GM18499 (cell line): ENCODE data around the gene LRRC59.

Source experiments
- ATAC-seq: cut with Tn5 transposase; IDR thresholded peaks from one replicate; pipeline ENCODE4 v1.9.1; 2021; ENCODE audit warnings: moderate number of reproducible peaks; ENCODE audit not compliant: insufficient read depth, unreplicated experiment

The LRRC59 gene

DNA sequence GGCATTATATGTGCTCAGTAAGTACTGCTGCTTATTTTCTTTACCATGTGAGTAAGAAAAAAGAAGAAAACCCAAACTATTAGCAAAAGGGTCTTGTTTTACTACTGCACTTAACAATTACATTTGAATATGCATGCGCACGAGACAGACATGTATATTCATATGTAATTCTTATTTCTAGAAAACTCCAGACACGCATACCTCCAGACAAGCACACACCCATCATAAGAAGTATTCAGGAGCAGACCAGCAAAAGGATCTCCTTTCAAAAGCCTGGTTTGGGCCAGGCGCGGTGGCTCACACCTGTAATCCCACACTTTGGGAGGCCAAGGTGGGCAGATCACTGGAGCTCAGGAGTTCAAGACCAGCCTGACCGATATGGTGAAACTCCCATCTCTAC lies 7.8 kb downstream of the LRRC59 start:
- no peak for ATAC-seq

DNA sequence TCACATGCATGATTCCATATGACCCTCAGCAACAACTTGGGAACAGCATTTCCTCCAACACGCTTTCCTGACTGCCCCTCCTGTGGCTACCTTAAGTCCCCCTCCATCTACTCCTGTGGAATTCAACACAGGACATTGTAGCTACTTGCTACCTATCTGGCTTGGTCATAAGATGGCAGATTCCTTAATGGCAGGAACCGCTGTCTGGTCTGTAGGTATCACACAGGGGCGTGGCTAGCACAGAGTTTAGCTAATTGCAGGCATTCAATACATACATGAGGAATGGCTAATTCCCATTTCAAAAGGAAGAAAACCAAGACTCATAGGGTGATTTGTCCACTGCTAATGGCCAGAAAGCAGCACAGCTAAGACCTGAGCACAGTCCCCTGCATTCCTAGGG lies 8.6 kb downstream of the LRRC59 start:
- ATAC-seq: no peak

DNA sequence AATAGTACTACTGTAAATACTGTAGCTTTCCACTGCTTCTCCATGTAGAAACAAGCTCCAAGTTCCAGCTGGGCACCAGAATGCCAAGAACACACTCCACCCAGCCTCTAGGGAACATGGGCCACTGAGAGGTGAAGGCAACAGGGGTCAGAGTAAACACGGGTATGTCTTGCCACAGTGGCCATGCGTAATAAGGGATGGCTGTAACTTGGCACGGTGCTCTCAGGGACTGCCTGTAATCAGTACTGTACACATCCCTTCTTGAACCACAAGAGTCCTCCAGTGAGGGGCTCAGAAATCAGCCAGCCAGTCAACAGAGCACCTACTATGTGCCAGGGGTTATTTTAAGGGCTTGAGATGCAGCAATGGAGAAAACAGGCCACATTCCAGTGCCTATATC lies 10.8 kb downstream of the LRRC59 start:
- ATAC-seq: no peak

DNA sequence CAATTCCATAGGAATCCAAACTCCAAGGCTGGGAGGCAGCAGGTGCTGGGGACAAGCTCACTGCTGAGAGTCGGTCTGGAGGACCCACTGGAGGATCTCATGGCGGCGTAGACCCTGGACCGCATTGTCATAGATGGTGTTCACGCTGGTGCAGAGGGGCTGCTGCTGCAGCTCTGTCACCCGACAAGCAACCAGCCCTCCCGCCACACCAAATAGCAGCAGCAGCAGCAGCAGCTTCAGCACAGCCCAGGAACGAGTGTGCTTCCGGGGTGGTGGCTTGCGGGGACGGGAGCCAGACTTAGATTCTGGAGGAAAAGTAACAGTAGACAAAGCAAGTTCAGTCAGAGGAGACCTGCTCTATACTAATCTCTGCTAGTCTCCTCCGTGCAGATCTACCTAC lies 14.4 kb downstream of the LRRC59 start:
- no peak for ATAC-seq

DNA sequence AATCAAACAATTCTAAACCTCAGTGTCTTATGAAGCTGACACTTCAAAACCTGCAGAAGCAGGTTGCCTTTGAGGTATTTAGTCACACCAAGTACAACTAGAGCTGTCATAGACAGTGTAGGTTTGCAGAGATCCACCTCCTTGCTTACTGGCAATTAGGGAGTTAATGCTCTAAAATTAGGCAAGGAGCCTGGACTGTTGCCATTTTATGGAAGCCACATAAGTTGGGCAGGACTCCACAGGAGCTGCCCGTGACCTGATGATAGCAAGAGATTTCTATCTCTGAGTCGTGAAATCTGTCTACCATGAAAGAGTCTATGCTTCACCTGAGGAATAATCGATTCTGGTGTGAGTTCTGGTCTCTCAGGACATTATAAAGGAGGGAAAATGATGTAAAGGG lies 15.4 kb downstream of the LRRC59 start:
- ATAC-seq: no peak

GRCh38 chr17:50381260-50381815 lies 16.0 kb downstream of the LRRC59 start:
- no peak for ATAC-seq

DNA sequence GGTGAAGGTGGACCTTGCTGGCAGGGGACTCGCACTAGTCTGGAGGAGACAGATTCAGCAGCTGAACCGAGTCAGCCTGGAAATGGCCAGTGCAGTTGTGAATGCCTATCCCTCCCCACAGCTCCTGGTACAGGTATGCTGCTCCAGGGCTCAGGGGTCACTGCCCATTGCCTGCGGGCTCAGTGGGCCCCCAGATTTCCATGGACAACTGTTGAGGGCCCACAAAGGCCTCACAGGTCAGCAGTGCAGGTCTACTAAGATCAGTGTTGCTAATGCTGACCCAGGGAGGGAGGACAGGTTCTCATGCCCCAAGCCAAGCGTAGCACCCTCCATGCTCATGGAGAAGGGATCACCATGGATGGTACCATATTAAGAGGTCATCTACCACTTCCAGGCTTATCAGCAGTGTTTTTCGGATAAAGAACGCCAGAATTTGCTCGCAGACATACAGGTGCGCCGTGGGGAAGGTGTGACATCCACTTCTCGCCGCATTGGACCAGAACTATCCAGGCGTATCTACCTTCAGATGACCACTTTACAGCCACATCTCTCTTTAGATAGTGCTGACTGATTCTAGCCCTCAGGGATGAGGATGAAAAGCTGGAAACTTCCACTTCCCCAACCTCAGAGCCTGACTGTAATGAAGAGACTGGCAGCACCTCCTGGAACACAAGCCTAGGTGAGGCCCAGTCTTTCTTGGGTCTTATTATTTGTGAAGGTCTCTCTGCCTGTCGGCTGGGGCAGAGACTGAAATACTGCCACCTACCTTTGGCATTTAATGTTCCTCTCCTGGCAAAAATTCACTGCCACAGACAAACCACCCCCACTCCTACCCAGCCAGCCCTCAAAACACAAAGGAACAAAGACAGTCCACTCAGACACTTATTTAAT lies 16.7 kb downstream of the LRRC59 start:
- no peak for ATAC-seq

DNA sequence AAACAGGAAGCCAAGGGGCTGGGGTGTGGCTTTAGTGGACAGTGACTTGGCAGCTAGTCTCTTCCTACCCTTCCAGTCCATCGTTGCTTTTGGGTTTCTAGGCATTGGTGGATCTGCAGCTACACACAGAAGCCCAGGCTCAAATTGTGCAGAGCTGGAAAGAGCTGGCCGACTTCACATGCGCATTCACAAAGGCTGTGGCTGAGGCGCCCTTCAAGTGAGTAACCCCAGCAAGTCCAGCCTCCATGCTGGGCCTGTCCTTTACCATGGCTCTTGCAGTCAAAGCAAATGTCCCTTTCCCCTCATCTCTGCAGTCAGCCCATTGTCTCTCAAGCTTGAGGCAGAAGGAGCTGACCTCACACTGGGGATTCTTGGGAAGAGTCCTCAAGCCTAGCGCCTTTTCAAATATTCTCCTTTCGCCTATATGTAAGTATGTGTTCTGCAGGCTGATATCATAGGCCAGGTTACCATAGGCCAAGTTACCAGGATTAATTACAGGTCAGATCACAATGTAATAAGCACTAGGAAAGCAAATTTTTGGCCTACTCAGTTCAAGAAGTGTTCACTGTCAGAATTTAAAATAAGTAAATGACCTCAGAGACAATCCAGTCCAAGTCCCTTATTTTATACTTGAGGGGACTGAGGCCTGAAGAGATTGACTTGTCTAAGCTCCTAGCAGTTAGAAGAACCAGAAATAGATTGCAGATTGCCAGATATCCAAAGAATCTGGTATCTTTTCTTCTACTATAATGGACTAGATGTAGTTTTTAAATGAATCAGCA lies 17.8 kb downstream of the LRRC59 start:
- ATAC-seq: no peak

DNA sequence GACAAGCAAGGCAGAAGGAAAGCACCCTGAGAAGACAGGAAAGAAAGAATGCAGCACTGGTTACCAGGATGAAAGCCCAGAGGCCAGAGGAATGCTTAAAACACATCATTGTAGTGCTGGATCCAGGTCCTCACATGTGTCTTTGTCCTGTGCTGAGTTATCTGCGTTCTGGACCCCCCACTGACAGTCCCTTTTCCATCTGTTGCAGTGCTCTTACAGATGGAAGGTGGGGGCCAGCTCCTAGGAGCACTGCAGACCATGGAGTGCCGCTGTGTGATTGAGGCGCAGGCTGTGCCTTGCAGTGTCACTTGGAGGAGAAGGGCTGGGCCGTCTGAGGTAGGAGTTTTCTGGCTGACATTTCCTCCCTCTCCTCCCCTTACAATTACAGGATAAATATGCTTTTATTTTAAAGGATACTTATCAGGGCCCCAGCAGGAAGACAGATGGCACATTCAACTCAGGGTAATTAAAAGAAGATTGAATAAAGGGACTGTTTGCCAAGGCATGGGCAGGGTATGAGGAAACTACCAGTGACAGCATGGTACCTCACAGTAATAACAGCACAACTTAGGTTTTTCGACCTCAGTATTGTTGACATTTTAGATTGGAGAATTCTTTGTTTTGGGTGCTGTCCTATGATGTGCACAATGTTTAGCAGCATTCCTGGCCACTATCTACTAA lies 21.3 kb downstream of the LRRC59 start:
- ATAC-seq: no peak

GRCh38 chr17:50373705-50374104 lies 23.6 kb downstream of the LRRC59 start:
- ATAC-seq: no peak

DNA sequence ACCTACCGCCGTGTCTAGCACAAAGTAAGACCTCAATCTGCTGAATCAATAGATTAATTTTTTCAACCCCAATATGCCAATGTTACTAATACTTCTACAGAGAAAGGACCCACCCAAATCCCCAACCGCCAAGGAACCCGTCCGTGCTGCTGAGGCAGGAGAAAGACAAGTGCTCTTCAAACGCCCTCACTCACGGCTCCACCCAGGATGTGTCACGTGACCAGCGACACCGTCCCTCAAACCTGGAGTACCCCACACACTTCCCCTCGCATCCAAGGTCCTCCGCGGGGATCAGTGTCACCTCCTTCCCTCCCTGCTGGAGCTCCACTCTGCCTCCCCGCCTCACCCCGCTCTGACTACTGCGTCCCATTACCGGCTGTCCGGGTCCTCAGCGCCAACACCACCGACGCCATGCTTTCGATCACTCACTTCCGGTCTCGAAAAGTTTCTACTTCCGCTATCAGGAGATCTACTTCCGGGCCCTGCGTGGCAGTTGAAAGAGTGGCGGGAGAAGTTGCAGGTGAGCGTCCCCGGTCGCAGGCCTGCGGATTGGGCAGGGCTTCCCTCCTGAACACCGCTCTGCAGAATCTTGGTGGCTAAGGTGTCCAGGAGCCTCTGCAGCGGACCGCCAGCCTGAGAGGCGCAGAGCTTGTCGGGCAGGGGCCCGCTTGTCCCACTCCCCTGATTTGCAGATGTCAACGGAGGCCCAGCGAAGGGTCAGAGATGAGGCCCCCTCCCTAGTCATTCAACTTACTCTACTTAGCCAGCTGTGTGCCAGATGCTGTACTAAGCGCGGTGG lies 24.4 kb downstream of the LRRC59 start, which contains the start of the genes EME1 and MRPL27:
Gene EME1, plus strand, starts transcription at position 472 of the 799 bp plus-strand sequence. CDS start 1,980 bp downstream, outside the sequence.
Gene MRPL27, minus strand, starts transcription at position 427 of the 799 bp plus-strand sequence. Its CDS starts 14 bp downstream, at position 413.
- ATAC-seq: peak; percentile 72

GRCh38 chr17:50372222-50372757 lies 25.0 kb downstream of the LRRC59 start:
- ATAC-seq: no peak

DNA sequence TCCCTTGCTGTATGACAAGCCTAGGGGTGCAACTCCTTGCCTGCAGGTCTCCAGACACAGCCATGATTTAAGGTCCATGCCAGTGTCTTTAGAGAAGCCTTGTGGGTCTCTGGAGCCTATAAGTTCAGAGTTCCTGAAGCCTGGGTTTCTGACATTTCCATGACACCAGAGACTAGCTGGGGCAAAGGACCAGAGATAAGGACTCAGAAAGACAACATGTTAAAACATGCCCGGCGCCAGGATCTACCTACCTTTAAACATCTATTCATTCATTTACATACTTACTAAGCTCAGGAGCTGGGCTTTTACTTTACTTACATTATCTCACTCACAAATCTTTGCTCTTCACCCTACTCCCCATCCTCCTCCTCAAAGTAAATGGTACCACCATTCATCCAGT lies 25.8 kb downstream of the LRRC59 start:
- ATAC-seq: no peak

- no peak for ATAC-seq
These were observed 27.3 kb downstream of the LRRC59 start for GRCh38 chr17:50370052-50370451.

GRCh38 chr17:50367401-50367800 lies 29.9 kb downstream of the LRRC59 start:
- ATAC-seq: no peak

DNA sequence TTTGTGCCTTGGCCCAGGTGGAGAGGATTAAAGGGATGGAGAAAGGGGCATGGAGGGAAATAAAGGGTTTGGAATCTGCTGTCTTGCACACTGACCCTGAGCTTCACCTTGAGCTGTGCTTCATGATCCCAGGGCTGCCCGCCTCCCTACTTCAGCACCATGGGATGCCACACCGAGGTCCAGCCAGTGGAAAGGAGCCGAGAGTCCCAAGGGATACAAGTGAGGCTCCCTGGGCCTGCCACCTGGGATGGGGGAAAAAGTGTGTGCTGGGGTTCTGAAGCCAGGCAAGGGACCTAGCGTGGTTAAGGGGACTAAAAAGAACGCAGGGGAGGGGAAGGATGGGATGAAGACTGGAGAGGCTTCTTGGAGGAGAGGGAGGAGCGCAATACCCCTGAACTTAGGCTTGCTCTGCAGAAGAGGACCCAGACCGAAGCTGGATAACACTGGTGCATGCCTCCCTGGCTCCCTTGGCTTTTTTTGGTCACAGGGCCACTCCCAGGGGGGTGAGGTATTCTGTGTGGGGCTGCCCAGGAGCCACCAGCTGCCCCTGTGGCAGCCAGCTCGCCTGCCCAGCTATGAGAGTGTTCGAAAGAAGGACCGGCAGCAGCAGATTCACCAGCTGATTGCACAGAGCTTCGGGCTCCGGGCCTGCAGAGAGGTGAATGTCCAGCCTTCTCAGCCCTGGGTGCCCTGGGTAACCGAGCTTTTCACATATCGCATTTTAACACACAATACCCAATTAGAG lies 31.5 kb downstream of the LRRC59 start:
- no peak for ATAC-seq

GRCh38 chr17:50365165-50365564 lies 32.2 kb downstream of the LRRC59 start:
- ATAC-seq: no peak

DNA sequence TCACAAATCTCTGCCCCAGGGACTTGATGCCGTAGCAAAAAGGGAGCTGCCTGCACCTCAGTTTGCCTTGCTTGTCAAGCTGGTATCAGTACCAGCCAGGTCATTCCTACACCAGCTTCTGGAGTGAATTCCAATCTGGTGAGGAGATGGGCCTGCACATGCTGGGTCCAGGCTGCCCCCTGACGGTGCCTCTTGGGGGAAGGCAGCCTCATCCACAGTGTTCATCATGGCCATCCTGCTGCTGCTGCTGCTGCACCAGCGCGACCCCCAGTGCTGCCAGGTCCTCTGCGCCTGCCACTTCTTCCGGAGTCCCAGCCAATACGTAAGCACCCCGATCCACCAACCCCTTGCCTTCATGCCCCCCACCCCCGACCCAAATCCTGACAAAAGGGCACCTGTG lies 32.6 kb downstream of the LRRC59 start:
- no peak for ATAC-seq

GRCh38 chr17:50364061-50364458 lies 33.3 kb downstream of the LRRC59 start:
- ATAC-seq: no peak
